AG09309 (cell line): ENCODE measurements around the gene PTPRU.

Experiments
- DNase-seq: peaks from one replicate; pipeline ENCODE4 v3.0.0-alpha.2; 2010; ENCODE audit warnings: low read depth
- H3K4me3 ChIP-seq: 2 replicates; pipeline ENCODE4 v1.5.1; 2011; ENCODE audit warnings: mild to moderate bottlenecking, low read depth, low read length, moderate library complexity; ENCODE audit not compliant: control insufficient read depth
- CTCF ChIP-seq: IDR thresholded peaks from 2 replicates; pipeline ENCODE4 v1.5.1; 2011; ENCODE audit warnings: mild to moderate bottlenecking, low read depth, low read length, inconsistent platforms; ENCODE audit not compliant: insufficient read depth, control insufficient read depth; ENCODE audit errors: missing control alignments

The PTPRU gene

GRCh38 chr1:29249170-29249691 lies 12.9 kb downstream of the PTPRU start:
- H3K4me3 ChIP-seq, result no peak overlapping the region
- TF ChIP-seq CTCF, result no peak
- DNase-seq, result no peak

- TF ChIP-seq CTCF, result no peak
- H3K4me3 ChIP-seq, result no peak overlapping the region
- DNase-seq, result no peak
These were observed 13.7 kb downstream of the PTPRU start for GRCh38 chr1:29249951-29250581.

- H3K4me3 ChIP-seq, result no peak overlapping the region
- no peak for TF ChIP-seq CTCF
- DNase-seq, result no peak
These were observed 15.1 kb downstream of the PTPRU start for GRCh38 chr1:29251164-29252124.

- TF ChIP-seq CTCF, result no peak
- H3K4me3 ChIP-seq, result no peak overlapping the region
- DNase-seq, result no peak
These were observed 16.9 kb downstream of the PTPRU start for GRCh38 chr1:29253180-29253579.

GRCh38 chr1:29254346-29254745 lies 18.0 kb downstream of the PTPRU start:
- H3K4me3 ChIP-seq, result no peak overlapping the region
- no peak for TF ChIP-seq CTCF
- DNase-seq, result no peak

GRCh38 chr1:29255134-29255666 lies 18.9 kb downstream of the PTPRU start:
- TF ChIP-seq CTCF, result no peak
- H3K4me3 ChIP-seq, result no peak overlapping the region
- DNase-seq, result no peak
